HL-60/S4 (cell line): ENCODE data around the gene TP53I13.

Source experiments
- in situ Hi-C: fragments of 300-500 bp; cut with MboI; formaldehyde crosslinking; loops from 2 replicates; pipeline ENCODE4 v1.14.3; 2022; ENCODE audit warnings: low sequenced_read_pairs

Gene TP53I13

GRCh38 chr17:29568331-29569244 lies at the start of gene TP53I13:
Gene TP53I13, plus strand, starts transcription at chr17:29568701. Its CDS starts 58 bp downstream, at chr17:29568759.
- in situ Hi-C loops: loop anchor here (25.0 kb wide), 1 partner anchor 431 kb away; no protein-coding TSS in a partner anchor

GRCh38 chr17:29524692-29525091 lies 43.8 kb upstream of the TP53I13 start:
- in situ Hi-C loops: no loop called here

- in situ Hi-C loops: no loop called here
Observed at GRCh38 chr17:29526322-29526721, 42.2 kb upstream of the TP53I13 start.

GRCh38 chr17:29533976-29534375 lies 34.5 kb upstream of the TP53I13 start:
- in situ Hi-C loops: no loop called here

- in situ Hi-C loops: no loop called here
Observed at GRCh38 chr17:29544066-29544465, 24.4 kb upstream of the TP53I13 start.

GRCh38 chr17:29546085-29546484 lies 22.4 kb upstream of the TP53I13 start:
- in situ Hi-C loops: no loop called here

GRCh38 chr17:29546830-29547229 lies 21.7 kb upstream of the TP53I13 start:
- in situ Hi-C loops: no loop called here

- in situ Hi-C loops: no loop called here
Observed at GRCh38 chr17:29549177-29549923, 19.2 kb upstream of the TP53I13 start.

GRCh38 chr17:29555840-29556239 lies 12.7 kb upstream of the TP53I13 start:
- in situ Hi-C loops: loop anchor here (25.0 kb wide), 1 partner anchor 419 kb away; no protein-coding TSS in a partner anchor

GRCh38 chr17:29557085-29557738 lies 11.3 kb upstream of the TP53I13 start:
- in situ Hi-C loops: loop anchor here (25.0 kb wide), 1 partner anchor 420 kb away; no protein-coding TSS in a partner anchor

- in situ Hi-C loops: loop anchor here (25.0 kb wide), 1 partner anchor 420 kb away; no protein-coding TSS in a partner anchor
Observed at GRCh38 chr17:29557739-29558116, 10.8 kb upstream of the TP53I13 start.

- in situ Hi-C loops: loop anchor here (25.0 kb wide), 1 partner anchor 421 kb away; no protein-coding TSS in a partner anchor
Observed at GRCh38 chr17:29558139-29558538, 10.4 kb upstream of the TP53I13 start.

GRCh38 chr17:29559640-29560039 lies 8.9 kb upstream of the TP53I13 start:
- in situ Hi-C loops: loop anchor here (25.0 kb wide), 1 partner anchor 422 kb away; no protein-coding TSS in a partner anchor

- in situ Hi-C loops: loop anchor here (25.0 kb wide), 1 partner anchor 423 kb away; no protein-coding TSS in a partner anchor
Observed at GRCh38 chr17:29560316-29560715, 8.2 kb upstream of the TP53I13 start.

GRCh38 chr17:29561554-29562517 lies 6.7 kb upstream of the TP53I13 start:
- in situ Hi-C loops: loop anchor here (25.0 kb wide), 1 partner anchor 425 kb away; no protein-coding TSS in a partner anchor

GRCh38 chr17:29562615-29563014 lies 5.9 kb upstream of the TP53I13 start:
- in situ Hi-C loops: loop anchor here (25.0 kb wide), 1 partner anchor 425 kb away; no protein-coding TSS in a partner anchor

- in situ Hi-C loops: loop anchor here (25.0 kb wide), 1 partner anchor 427 kb away; no protein-coding TSS in a partner anchor
Observed at GRCh38 chr17:29563816-29564215, 4.7 kb upstream of the TP53I13 start.

- in situ Hi-C loops: loop anchor here (25.0 kb wide), 1 partner anchor 429 kb away; no protein-coding TSS in a partner anchor
Observed at GRCh38 chr17:29565643-29566472, 2.6 kb upstream of the TP53I13 start.
